CD4-positive, alpha-beta T cell treated with Interleukin-4 for 4 hours (primary cell): ENCODE results near the gene NFKB1.
"Not testable (repeated sequence)": the region's sequence is repeated elsewhere in the genome, so short reads cannot be mapped to it uniquely, and the experiment has no call there.

Experiments used
- DNase-seq: peaks from one replicate; pipeline ENCODE4 v3.0.0-alpha.2; 2020

NFKB1 gene

DNA sequence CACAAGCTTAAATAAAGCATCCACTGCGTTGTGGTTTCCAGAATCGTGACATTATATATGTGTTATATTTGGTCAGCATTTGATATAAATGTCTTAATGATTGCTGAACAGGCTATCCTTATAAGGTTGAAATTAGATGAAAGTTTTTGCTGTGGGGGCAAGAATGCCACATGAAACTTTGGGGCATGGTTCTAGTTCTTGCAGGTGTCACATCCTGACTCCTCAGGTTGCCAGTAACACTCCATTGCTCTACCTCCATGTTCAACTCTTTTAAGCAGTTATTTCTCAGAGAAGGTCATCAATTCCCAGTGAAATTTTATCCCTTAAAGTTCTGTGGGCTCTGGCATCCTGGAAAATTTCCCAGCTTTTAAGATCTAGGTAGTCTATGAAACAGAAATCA, 33.7 kb downstream of the NFKB1 start:
- DNase-seq, result no peak

DNA sequence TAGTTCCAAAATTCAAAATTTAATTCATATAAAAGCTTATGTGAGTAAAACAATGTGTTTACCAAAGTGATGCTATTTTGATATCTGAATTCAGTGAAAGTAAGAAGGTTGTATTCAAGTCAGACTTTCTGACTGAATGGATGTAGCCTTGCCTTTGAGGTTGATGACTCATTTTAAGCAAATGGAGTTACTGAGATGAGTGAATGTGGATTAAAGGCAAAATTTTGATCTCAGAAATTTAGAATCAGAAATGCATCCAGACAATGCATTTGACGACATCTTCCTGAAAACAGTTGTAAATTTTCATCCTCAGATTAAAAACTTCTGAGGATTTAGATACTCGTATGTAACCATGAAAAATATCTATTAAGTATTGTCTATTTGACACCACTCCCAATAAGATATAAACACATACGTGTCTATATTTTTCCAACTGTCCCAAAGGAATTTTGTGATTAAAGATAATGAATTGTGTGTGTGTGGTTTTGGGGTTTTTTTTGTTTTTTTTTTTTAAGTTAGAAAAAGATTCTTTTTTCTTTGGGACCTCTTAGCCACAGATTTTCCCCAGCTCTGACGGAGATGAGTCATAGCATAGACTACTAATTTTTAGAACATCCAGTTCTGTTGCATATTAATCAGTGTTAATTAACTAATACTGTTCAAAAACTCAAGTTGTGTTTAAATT, 34.4 kb downstream of the NFKB1 start:
- DNase-seq, result peak; percentile 58

DNA sequence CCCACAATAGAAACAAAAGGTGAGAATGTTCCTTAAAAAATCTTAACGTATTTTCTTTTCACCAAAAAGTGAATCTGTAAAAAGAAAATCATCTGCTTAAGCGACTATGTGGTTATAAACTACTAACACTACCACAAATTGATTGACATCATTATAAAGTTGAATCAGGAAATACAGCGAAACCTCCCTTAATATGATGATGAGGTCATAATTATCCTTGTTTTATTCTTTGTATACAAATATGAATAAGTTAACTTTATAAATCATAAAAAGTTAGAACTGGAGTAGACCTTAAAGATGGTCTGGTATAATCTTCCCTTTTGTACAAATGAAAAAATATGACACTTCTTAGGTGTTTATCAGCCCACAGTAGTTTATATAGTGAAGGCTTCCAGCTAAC, 35.6 kb downstream of the NFKB1 start:
- no peak for DNase-seq

DNA sequence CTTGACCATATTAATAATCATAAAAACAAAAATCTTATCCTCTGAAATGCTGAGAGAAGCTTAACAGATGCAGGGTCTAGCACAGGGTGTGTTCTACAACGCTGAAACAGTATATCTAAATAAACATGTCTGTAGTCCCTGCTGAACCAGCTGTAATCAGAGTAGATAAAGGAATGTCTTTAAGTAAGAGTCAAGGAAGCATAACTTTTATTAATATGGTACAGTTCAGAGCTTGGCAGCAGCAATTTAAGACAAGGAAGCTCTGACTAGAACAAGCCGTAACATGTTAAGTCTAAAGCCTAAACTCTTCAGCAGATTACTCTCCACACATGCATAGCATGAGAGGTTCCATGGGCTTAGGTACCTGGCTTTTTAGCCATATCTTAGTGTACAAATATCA, 36.1 kb downstream of the NFKB1 start:
- no peak for DNase-seq

DNA sequence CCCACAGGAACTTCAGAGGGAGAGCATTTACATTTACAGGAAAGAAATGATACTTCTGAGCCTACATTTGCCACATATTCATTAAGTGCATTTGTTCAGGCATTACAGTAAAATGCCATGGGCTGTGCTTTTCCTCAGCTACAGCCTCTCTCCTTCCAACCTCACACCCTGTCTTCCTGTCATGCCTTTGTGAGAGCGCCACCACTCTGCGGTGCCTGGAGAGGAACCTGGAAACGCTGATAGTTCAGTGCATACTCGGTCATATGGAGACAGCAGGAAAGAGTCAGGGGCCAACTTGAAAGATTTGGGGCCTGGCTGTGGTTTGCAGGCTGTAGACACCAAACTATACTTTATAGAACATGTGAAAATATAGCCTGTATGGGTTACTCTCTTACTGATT, 40.5 kb downstream of the NFKB1 start:
- no peak for DNase-seq

DNA sequence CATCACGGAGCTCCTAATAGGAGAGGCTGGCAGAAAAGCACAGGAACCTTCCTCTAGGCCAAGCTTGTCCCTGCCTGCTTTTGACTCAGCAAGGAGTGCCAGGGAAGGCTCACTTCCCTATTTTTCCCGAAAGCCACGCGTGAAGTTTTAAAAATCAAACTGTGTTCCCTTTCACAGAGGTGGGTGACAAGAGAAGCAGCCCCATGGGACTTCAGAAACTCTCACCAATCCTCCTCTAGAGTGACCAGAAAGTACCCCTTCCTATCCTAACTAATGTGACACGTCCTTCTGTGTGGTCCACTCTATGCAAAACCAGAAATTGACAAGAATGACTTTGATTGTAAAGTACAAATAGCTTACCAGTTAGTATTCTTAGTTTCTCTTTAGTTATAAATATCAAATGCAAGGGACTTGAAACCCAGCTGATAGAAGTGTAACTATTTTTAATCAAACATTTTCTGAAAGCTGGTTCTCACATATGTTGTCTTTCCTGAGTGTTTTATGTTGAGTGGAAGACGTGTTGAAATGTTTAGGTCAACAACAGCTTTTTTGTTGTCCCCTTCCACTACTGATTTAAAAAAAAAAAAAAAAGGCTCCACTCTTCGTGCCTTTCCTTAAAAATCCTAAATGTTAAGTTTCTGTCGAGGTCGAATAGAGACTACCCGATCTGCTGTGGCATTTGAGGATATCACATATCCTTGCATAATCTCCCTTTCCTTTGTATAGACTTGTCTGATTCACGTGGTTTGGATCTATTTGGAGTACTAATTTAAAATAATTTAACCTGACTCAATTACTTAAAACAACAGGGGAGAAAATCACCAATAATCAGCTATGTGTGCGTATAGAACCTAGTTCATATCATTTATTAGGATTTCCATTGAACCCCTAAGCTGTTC, 42.1 kb downstream of the NFKB1 start:
- DNase-seq, result no peak

DNA sequence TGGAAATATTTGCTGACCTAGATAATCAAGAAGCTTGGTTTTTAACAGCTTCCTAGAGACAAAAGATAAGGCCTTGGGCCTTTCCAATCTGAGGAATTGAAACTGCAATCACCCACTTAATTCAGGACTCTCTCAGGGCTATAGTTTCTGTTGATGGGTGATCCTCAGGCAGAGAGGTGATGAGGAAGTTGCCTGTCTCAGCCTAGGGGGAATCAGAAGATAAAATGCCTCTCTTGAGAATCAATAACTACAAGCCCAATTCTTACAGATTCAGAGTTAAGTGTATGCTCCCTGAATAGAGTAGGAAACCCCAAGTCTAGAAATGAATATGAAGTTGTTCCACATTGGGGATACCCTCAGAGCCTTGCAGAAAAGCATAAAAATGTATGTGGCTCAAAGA, 45.5 kb downstream of the NFKB1 start:
- no peak for DNase-seq

DNA sequence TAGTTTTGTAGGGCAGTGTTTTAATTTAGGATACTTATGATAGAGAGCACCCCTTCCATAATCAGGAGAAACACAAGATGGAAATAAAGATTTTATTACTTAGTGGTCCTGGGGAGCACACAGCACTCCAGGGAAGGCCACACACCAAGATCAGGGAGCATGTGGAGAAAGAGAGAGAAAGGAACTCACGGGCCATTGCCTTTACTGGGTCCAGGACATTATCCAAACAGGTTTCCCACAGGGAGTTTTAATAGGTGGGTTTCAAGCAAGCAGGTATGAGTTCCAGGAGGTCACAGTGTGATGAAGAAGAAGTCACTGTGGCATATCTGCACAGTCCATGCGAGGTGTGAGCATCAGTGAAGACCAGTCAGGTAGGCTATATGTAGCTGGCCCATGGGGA, 46.8 kb downstream of the NFKB1 start:
- no peak for DNase-seq

DNA sequence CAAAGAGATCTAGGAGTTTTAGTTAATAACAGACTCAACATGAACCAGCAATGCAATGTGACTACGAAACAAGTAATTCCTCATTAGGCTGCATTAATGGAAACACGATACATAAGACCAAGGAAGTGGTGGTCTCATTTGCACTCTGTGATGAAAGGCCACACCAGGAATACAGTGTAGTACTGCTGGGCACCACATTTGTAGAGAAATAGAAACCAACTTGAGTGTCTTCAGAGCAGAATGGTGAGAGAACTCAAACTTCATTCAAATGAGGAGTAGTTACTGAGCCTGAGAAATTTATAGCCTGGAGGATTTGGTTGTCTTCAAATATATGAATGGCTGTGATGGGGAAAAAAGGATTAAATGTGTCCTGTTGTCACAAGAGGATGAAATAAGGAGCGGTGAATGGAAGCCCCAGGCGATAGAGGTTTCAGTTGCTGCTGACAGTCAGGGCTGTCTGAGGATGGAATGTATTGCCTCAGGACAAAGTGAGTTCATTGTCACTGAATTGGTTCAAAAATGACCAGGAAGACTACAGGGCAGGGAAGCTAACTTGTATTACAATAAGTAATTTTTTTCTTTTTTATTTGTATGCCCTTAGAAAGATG, 50.9 kb downstream of the NFKB1 start:
- no peak for DNase-seq

DNA sequence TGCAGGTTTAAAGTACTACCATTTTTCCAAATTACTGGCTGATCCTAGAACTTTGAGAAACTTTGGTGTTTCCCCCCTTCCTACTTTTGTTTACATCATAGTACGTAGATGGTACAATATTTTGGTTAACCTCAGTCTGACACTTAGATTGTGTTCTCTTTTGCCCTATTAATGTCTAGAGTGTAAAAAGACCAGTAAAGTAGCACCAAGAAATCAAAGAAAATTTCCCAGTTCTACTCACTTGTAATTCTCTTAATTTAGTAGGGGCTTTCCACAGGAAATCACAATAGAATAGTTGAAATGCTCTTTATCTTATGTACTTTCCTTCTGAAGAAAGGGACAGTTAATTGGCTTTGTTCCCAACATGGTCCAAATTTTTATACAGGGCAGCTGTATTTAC, 51.6 kb downstream of the NFKB1 start:
- DNase-seq, result peak; percentile 60

DNA sequence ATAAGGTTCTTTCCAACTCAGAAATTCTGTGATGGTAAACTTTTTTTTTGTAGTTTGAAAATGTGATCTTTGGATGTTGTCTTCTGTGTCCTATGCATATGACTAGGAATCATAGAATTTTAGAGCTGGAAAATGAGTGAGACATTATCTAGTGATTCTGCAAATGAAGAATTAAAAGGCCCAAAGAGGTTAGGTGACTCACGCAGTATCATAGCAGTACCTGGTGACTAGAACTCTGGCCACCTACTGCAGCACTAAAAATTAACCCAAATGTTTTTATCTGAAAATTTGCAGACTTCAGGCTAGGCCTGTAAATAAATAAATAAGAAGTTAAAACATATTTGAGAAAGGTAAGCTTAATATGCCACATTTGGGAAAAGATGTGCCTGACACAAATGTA, 52.8 kb downstream of the NFKB1 start:
- DNase-seq, result no peak

DNA sequence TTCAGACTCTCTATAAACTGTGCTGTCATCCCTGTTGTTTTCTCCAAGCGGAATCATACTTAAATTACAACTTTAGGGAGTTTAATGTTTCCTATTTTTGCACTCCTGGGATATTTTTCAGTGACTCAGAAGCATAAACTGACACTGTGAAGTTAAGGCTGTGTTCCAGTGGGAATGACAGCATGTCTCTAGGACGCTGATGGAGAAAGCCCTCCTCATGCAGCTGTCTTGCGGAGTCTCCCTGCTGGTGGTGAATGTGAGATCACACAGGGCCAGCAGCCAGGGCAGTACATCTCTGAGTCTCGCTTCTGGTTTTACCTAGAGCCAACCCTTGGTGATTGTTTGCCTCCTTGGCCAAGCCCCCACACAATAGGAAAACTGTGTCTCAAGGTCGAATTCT, 53.3 kb downstream of the NFKB1 start:
- no peak for DNase-seq

DNA sequence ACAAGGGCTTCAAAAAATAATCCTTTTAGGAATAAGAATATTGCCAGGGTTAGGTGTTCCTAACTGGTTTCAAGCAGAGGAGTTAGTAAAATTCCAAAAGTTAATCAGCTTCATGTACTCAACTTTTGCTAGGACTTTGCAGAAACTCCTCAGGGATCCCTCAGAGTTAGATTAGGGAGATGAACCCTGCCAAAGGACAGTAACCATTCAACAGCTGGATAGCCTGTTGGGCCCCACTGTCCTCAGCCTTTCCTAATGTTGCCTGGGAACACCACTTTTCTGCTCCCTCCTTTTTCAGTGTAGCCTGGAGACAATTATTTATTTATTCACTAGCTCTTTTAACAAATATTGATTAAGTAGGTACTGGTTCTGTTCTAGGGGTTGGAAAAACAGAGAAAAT, 53.8 kb downstream of the NFKB1 start:
- DNase-seq, result no peak

DNA sequence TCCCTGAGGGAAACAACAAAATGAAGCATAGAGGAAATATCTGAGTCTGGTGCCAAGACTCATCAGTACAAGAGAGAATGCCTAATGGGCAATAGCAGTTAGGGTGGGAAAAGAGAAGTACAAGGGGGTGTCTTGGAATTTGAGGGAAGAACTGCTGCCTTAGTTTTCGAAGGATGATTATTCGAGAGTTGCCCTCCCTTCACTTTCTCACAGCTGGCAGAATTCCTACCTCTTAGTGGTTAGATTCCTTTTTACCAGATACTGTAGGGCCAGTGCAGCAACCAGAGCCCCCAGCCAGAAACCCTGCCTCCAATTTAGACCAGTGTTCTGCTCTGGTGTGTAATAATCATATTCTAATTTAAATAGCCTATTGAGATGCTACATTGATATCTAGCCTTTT, 56.5 kb downstream of the NFKB1 start:
- no peak for DNase-seq

DNA sequence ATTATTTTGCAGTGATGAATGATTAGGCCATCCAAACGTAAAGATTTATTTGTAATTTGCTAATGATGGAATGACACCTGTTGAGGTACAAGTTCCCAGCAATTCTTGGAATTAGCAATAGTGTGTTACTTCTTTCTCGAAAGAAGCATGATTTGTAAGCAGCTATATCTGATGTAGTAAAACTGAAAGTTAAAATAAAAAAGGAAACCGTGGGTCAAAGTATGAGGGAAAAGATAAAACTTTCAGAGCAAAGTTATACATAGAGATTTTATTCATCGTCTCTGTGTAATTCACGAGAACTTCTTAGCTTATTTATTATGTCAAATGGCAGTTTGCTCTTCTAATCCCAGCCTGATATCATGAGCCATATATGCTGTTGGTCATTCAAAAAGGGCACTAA, 59.0 kb downstream of the NFKB1 start:
- DNase-seq, result no peak

DNA sequence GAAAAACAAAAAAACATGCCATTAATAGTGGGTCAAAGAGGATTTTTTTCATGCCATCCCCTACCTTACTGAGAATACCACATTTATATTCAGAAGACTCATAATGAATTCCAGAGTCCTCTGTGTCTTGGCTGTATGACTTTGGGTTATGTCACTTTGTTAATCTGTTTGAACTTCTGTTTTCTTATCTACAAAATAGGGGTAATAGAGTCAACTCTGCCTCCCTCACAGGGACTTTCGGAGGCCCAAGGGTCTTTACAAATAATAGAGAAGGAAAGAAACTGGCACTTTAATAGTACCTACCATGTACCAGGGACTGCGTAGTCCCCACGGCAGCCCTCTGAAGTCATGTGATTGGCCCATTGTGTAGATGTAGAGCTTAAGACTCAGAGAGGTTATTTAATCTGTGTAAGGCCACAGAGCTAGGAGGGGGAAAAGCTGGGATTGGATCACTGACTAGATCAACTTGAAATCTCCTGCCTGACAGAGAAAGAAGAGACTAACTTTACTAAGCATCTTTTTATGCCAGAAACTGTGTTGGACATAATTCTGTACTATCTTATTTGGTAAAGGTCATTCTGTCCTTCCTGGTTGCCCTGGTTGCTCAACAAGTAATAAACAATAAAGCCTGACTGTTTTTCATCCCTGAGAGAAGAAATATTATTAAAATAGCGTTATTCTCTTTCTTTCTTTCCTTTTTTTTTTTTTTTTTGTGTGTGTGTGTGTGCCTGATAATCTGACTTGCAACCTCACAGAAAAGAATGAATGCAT, 59.6 kb downstream of the NFKB1 start:
- DNase-seq, result no peak

DNA sequence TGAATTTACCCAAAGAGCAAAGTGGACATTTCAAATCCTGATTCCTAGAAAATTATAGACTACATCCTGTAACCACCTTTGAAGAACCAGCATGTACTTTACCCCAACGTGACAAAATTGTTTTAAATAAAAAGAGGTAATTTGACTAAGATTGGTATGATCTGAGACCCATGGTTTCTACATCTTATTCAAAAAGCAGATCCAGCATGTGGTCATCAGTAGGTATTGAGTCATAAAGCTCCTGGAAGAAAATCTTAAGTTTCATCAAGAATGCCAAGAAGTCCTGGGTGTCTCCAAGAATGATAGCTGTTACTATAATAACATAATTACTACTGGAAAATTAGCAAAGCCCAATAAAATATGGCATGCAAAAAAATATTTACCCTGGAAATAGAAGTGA, 61.8 kb downstream of the NFKB1 start:
- no peak for DNase-seq

DNA sequence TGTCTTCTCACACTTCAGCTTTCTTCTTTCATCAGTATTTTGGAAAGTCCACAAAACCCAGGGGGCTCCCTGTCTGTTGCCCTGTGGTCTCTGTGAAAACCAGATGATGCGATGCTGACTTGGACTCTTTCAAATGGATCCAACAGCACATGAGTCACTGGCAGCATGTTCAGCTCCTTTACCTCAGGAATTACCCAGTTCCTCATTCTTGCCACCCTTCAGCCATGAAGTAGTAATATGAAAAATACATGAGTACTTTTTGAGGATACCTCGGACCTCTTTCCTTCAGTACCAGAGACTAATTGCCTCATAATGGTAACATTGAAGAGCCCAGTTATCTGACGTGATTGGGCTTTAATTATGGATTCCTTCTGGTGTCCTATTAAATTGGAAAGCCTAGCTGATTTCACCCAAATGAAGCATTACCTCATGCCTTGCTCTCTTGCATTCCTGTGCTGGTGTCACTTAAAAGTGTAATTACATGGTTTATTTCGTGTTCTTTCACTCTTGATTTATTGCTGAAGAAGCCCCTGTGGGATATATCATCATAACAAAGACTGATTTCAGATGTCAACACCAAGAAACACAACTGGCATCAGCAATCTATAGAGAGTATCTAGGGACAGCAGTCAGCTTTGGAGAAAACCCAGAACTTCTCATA, 63.4 kb downstream of the NFKB1 start:
- DNase-seq, result peak; percentile 36

DNA sequence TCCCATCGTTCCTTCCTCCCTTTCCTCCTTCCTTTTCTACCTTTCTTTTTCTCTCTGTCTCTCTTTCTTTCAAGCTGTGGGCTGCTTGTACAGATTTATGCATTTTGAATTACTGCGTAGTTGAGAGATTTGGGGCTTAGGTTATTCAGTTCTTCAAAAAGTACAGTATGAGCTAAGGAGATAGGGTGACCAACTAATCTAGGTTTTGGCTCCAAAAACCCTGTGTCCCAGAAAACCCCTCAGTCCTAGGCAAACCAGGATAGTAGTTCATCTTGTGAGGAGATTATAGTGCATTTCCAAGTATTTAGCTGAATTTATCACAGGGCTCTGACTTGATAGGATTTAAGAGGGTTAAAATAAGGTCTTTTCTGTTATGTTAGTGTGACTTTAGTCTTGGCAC, 64.5 kb downstream of the NFKB1 start:
- DNase-seq, result no peak

DNA sequence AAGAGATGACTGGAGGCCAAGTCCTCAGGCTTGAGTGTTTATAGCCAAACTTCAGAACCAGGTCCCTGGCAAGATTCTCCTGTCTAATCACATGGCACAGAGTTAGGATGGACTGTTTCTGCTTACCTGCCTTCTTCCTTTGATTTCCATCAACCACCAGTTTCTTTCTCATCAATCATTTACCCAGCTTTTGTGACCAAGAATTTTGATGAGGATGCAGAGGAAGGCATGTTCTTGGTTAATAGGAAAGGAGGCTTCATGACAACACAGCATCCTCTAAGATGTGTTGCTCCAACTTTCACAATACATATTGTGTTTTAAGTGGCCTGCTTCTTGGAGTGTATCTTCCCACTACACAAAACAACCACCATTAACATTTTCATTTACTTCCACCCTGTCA, 65.3 kb downstream of the NFKB1 start:
- no peak for DNase-seq

DNA sequence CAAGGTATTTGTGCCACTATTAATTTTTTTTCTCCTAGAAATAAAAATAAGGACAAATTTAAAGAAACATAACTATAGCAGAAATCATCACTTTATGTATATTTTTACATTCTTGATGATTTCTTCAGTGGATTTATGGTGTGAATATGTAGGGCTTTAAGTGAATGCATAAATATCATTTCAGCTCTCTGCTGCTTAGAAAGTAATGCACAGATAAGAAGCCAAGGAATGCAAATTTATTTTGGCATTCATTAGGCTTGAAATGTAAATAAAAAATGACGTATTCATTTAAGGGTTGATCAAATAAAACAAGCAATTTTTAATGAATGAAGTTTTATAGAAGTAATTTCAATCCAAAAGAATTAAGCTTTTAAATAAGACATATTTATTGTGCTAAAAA, 66.3 kb downstream of the NFKB1 start:
- no peak for DNase-seq

DNA sequence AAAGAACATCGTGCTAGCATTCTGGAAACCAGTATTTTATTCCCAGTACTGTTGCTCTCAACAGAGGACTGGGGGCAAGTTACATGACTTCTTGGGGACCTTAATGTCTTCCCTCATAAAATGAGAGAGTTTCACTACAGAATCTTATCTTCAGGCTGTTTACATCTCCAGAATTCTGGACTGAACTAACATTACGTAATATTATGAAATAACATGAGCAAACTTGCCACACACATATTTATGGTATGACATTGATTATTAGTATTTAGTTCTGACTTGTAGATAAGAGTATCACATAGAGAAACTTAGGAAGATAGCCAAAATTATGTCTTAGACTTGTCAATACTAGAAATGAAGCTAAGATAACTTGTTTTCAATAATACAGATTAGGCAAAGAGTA, 68.0 kb downstream of the NFKB1 start:
- no peak for DNase-seq

DNA sequence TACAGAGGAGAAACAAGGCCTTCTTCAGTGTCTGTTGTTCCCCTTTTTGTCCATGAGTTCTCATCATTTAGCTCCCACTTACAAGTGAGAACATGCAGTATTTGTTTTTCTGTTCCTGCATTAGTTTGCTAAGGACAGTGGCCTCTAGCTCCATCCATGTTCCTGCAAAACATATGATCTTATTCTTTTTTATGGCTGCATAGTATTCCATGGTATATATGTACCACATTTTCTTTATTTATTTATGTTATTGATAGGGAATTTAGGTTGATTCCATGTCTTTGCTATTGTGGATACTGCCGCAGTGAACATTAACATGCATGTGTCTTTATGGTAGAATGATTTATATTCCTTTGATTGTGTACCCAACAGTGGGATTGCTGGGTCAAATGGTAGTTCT, 69.1 kb downstream of the NFKB1 start:
- not testable (repeated sequence) for DNase-seq
